Keratinocyte (primary cell): ENCODE measurements around the gene TSPAN1. TPM values are rescaled to one million over a fixed set of nuclear protein-coding genes. Genes with fewer than 3 reads are reported as not detected.

Experiments
- DNase-seq: peaks from one replicate; pipeline ENCODE4 v3.0.0-alpha.2; 2011; ENCODE audit warnings: low read depth, missing footprints, low spot score
- FAIRE-seq: peaks from 2 replicates; lab custom pipeline; 2011; peaks lifted over from hg19 to GRCh38; lab: Jason Lieb, UNC
- H2AFZ ChIP-seq: 2 replicates; pipeline ENCODE4 v1.6.0; 2012; ENCODE audit warnings: low read length, control low read depth, inconsistent platforms; ENCODE audit not compliant: control insufficient read depth
- H3K27ac ChIP-seq: 2 replicates; pipeline ENCODE4 v1.5.1; 2011; ENCODE audit warnings: low read length; ENCODE audit not compliant: control insufficient read depth, insufficient read depth
- H3K27me3 ChIP-seq: 3 replicates; pipeline ENCODE4 v1.6.0; 2011; ENCODE audit warnings: low read length; ENCODE audit not compliant: control insufficient read depth, insufficient read depth; ENCODE audit errors: extremely low read depth
- H3K36me3 ChIP-seq, 2 experiments: 2 replicates in 1 of 2; 3 replicates in 1 of 2; pipeline ENCODE4 v1.5.1; 2011; ENCODE audit warnings: low read length in 2 of 2, mild to moderate bottlenecking in 1 of 2; ENCODE audit not compliant: control insufficient read depth in 2 of 2, insufficient read depth in 2 of 2; ENCODE audit errors: extremely low read depth in 1 of 2
- H3K4me1 ChIP-seq: 3 replicates; pipeline ENCODE4 v1.5.1; 2011; ENCODE audit warnings: low read length; ENCODE audit not compliant: control insufficient read depth, insufficient read depth; ENCODE audit errors: extremely low read depth
- H3K4me2 ChIP-seq: 3 replicates; pipeline ENCODE4 v1.6.0; 2011; ENCODE audit warnings: low read depth, low read length; ENCODE audit not compliant: control insufficient read depth, insufficient read depth; ENCODE audit errors: extremely low read depth
- H3K4me3 ChIP-seq, 3 experiments: fragments of 200-600 bp in 1 of 3; sonication (generic) in 1 of 3; 2 replicates in 2 of 3; 3 replicates in 1 of 3; pipeline ENCODE4 v1.5.1; 2011 to 2016; ENCODE audit warnings: low read length in 3 of 3, mild to moderate bottlenecking in 3 of 3, control low read depth in 2 of 3, inconsistent platforms in 1 of 3, low read depth in 1 of 3, mixed read lengths in 1 of 3, mixed run types in 1 of 3, moderate library complexity in 1 of 3; ENCODE audit not compliant: control insufficient read depth in 2 of 3, insufficient read depth in 2 of 3; ENCODE audit errors: extremely low read depth in 1 of 3
- H3K79me2 ChIP-seq: 2 replicates; pipeline ENCODE4 v1.6.0; 2012; ENCODE audit warnings: low read length; ENCODE audit not compliant: control insufficient read depth, insufficient read depth
- H3K9ac ChIP-seq: 3 replicates; pipeline ENCODE4 v1.6.0; 2011; ENCODE audit warnings: low read length; ENCODE audit not compliant: control insufficient read depth, insufficient read depth; ENCODE audit errors: extremely low read depth
- H3K9me1 ChIP-seq: 3 replicates; pipeline ENCODE4 v1.6.0; 2011; ENCODE audit warnings: low read length; ENCODE audit not compliant: control insufficient read depth, insufficient read depth; ENCODE audit errors: extremely low read depth
- H3K9me3 ChIP-seq: 2 replicates; pipeline ENCODE4 v1.5.1; 2012; ENCODE audit warnings: low read depth, low read length; ENCODE audit not compliant: control insufficient read depth
- H4K20me1 ChIP-seq: 3 replicates; pipeline ENCODE4 v1.6.0; 2011; ENCODE audit warnings: low read length; ENCODE audit not compliant: control insufficient read depth, insufficient read depth; ENCODE audit errors: extremely low read depth
- EZH2 ChIP-seq: IDR thresholded peaks from one replicate; pipeline ENCODE4 v1.6.1; 2012; ENCODE audit warnings: inconsistent platforms, mild to moderate bottlenecking, low read length, moderate library complexity
- dilution Hi-C: fragments of 300-500 bp; cut with MboI; formaldehyde crosslinking; loops from one replicate; pipeline ENCODE4 v1.7.0; 2020; ENCODE audit warnings: low sequenced_read_pairs; ENCODE audit not compliant: extremely low pct_ligation_motif_present
- polyA plus RNA-seq, 5 experiments: library from polyadenylated mRNA; depleted of rRNA in 3 of 5; stranded (reverse) in 3 of 5; stranded (forward) in 1 of 5; unstranded in 1 of 5; fragments of >200 nt; gene quantifications; 1 replicate in 1 of 5; 2 replicates in 3 of 5; 3 replicates in 1 of 5; pipeline versions ENCODE4 v1.2.1 to v1.2.3, GENCODE V29; 2011 to 2012; ENCODE audit warnings: missing spikeins in 2 of 5, low read depth in 1 of 5, low replicate concordance in 1 of 5
- TF ChIP-seq, protein P1 (sequence below), 3 experiments: IDR thresholded peaks in 1 of 3; conservative IDR thresholded peaks in 1 of 3; optimal IDR thresholded peaks in 1 of 3; 2 replicates in 2 of 3; 3 replicates in 1 of 3; pipeline versions ENCODE3 to v1.5.1; 2011; ENCODE audit warnings: low read length in 3 of 3, mild to moderate bottlenecking in 3 of 3, moderate library complexity in 2 of 3, control low read depth in 1 of 3, inconsistent platforms in 1 of 3; ENCODE audit not compliant: insufficient read depth in 2 of 3; ENCODE audit errors: extremely low read depth in 1 of 3

The TSPAN1 gene
- polyA plus RNA-seq, 1 donor (not counting 4 experiments of a cell fraction or from before 2014, with no cell fraction given) = 312 TPM

DNA sequence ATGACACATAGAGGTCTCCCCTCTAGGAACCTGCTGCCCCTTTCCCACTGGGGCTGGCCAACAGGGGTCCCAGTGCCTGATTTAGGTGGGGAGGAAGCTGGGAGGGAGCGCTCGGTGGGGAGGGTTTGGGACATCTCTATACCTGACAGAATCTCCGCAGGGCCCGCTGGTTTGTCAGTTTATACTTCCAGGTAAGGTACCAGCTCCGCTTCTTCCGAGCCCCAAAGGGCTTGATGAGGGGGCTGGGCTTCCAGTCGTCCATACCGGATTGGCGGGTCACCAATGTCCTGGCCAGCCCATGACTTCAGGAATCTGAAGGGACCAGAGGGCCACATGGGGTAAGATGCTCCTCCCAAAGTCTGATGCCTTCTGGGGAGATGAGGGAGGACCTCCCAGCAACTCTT is 22.7 kb downstream of the TSPAN1 start:
- H3K27ac ChIP-seq = peak overlapping the region; percentile 85

DNA sequence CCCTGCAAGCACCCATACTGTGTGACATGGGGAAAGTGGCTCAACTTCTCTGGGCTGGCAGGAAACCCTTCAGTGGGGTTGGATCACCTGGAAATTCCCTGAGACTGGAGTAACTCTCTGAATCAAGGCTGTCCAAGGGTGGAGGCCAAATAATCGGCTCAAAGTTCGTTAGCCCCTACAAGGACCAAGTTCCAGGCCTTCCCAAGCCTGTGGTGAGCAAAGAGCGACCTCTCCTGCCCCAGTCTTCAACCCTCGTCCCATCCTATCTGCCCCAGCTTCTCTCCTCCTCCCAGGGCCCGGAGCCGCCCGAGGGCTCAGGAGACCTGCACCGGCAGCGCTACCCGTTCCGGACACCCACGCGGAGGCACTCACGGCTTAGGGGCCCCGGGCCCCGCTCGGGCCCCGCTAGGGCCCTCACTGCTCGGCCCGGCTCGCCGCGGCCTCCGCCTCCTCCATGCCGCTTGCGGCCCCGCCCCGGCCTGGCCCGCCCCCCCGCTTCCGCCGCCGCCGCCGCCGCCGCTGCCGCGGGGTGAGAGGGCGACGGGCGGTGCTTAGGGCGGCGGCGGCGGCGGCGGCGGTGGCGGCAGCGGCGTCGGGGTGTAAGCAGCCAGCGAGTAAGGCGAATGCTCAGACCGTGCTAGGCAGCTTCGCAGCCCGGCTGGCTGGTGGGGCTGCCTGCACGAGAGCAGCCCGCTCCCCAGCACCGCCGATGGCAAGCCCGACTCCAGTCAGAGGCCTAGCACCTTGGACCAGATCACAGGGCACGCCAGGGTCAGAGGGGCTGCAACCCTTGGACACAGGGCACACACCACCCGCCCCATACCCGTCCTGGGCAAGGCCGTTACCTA is 23.3 kb downstream of the TSPAN1 start, which contains the start of gene POMGNT1:
POMGNT1 (minus strand) TSS at position 471 of the 848 bp plus-strand sequence. CDS start 613 bp downstream, outside the sequence.
- Histone ChIP-seq H3K27me3 (no peaks in the 10 kb centered on the region), H3K9me3 (no peaks in the 10 kb centered on the region), H3K4me3 (peak within 1 kb of the TSS; percentile 77 to 90 (median 81)), H3K9ac (peak within 1 kb of the TSS; percentile 93), H3K9me1 (no peaks in the 10 kb centered on the region), H3K4me1 (peaks cover 21% of the 10 kb centered on the region), H2AFZ (peak within 1 kb of the TSS; percentile 70), H3K36me3 (peaks cover 5 to 15% of the 10 kb centered on the region in 2 experiments), H3K4me2 (peak within 1 kb of the TSS; percentile 89), H3K27ac (peak within 1 kb of the TSS; percentile 85), H3K79me2 (peaks cover 14% of the 10 kb centered on the region), H4K20me1 (no peaks in the 10 kb centered on the region)
- dilution Hi-C loops = loop anchor here (25.0 kb wide), 1 partner anchor 161 kb away; no protein-coding TSS in a partner anchor
- DNase-seq = no peak
- no peak for FAIRE-seq
- TF ChIP-seq, protein P1, sequence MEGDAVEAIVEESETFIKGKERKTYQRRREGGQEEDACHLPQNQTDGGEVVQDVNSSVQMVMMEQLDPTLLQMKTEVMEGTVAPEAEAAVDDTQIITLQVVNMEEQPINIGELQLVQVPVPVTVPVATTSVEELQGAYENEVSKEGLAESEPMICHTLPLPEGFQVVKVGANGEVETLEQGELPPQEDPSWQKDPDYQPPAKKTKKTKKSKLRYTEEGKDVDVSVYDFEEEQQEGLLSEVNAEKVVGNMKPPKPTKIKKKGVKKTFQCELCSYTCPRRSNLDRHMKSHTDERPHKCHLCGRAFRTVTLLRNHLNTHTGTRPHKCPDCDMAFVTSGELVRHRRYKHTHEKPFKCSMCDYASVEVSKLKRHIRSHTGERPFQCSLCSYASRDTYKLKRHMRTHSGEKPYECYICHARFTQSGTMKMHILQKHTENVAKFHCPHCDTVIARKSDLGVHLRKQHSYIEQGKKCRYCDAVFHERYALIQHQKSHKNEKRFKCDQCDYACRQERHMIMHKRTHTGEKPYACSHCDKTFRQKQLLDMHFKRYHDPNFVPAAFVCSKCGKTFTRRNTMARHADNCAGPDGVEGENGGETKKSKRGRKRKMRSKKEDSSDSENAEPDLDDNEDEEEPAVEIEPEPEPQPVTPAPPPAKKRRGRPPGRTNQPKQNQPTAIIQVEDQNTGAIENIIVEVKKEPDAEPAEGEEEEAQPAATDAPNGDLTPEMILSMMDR (optimal IDR thresholded peaks at IDR 0.05 in 1 of 3, IDR thresholded peaks at IDR 0.05 in 1 of 3, conservative IDR thresholded peaks at IDR 0.05 in 1 of 3; ENCODE audit: extremely low read depth in 1 of 3, insufficient read depth in 2 of 3, low read length in 3 of 3) = peak; percentile 12 to 57 (median 17)
- TF ChIP-seq EZH2 = no peak

More for the DNA sequence above, 22.7 kb downstream of the TSPAN1 start:
- Histone ChIP-seq H3K4me1 (peaks cover 17% of the 10 kb centered on the region), H3K4me3 (peak overlapping the region; percentile 77 to 90 (median 81)), H3K36me3 (peaks cover 8 to 20% of the 10 kb centered on the region in 2 experiments), H4K20me1 (no peaks in the 10 kb centered on the region), H3K79me2 (peaks cover 11% of the 10 kb centered on the region), H3K9me3 (no peaks in the 10 kb centered on the region), H3K9ac (peak overlapping the region; percentile 93), H3K27me3 (no peaks in the 10 kb centered on the region), H2AFZ (no peak overlapping the region), H3K9me1 (no peaks in the 10 kb centered on the region), H3K4me2 (peak overlapping the region; percentile 89)
- DNase-seq = no peak
- dilution Hi-C loops = loop anchor here (25.0 kb wide), 1 partner anchor 160 kb away; no protein-coding TSS in a partner anchor
- no peak for FAIRE-seq
- TF ChIP-seq, protein P1 (optimal IDR thresholded peaks at IDR 0.05 in 1 of 3, IDR thresholded peaks at IDR 0.05 in 1 of 3, conservative IDR thresholded peaks at IDR 0.05 in 1 of 3; ENCODE audit: extremely low read depth in 1 of 3, insufficient read depth in 2 of 3, low read length in 3 of 3) = no peak
